GM21526 (cell line): ENCODE measurements around the gene DTX2.
"Not testable (repeated sequence)": the region's sequence is repeated elsewhere in the genome, so short reads cannot be mapped to it uniquely, and the experiment has no call there.

ENCODE experiments used
- ATAC-seq: cut with Tn5 transposase; IDR thresholded peaks from one replicate; pipeline ENCODE4 v1.9.1; 2021; ENCODE audit warnings: moderate library complexity; ENCODE audit not compliant: unreplicated experiment, low FRiP score

Gene DTX2

GRCh38 chr7:76485822-76486610, 24.5 kb downstream of the DTX2 start:
- peak; percentile 5 for ATAC-seq

DNA sequence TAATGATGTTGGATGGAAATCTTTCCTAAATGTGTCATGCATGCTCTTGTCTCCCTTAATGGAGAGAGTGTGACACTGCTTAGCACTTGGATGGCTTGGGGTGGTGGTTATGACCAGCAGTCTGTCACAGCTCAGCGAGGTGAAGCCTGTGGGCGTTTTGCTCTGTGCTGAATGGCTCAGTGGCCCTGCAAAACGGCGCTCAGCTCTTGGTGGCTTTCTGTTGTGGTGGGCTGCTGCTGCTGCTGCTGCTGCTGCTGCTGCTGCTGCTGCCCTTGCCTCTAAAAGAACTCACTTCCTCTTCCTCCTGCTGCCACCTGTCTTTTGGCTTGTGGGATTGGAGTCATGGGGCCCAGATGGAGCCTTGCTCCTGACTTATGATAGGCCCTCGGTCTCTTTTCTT, 25.1 kb downstream of the DTX2 start:
- peak; percentile 97 for ATAC-seq

- ATAC-seq: not testable (repeated sequence)
These were observed 26.5 kb downstream of the DTX2 start for GRCh38 chr7:76487969-76488368.

DNA sequence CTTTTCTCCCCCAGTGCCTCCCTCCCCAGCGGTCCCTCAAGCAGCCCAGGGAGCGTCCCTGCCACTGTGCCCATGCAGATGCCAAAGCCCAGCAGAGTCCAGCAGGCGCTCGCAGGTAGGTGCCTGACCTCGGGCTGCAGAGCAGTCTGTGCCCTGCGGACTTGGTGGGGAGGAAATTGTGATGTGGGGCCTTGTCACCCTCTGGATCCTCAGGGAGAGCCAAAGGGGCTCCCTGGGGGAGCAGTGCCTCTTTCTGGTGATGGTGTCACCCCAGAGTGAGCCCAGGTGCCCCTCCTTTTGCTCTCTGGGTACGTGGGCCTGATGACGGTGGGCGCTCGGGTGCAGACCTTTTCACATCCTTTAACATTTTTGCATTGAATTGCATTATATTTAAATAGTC, 30.6 kb downstream of the DTX2 start:
- ATAC-seq: not testable (repeated sequence)

DNA sequence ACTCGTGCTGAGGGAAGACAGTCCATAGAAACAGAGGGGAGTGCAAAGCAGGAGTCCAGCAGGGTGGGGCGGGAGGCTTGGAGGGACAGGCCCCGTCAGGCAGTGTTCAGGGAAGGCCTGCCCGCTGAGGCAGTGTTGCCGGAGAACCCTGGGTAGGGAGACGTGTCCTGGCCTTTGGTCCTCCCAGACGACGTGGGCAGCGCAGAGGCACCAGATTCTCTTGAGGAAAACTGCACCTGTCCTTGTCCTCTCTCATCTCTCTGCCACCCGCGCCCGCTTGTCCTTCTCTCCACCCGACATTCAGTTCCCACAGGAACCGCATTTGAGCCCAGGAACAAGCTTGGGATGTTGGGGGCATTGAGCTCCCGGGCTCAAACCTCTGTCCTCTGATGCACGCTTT, 34.2 kb downstream of the DTX2 start:
- ATAC-seq: not testable (repeated sequence)

- not testable (repeated sequence) for ATAC-seq
These were observed 36.5 kb downstream of the DTX2 start for GRCh38 chr7:76497918-76498582.

DNA sequence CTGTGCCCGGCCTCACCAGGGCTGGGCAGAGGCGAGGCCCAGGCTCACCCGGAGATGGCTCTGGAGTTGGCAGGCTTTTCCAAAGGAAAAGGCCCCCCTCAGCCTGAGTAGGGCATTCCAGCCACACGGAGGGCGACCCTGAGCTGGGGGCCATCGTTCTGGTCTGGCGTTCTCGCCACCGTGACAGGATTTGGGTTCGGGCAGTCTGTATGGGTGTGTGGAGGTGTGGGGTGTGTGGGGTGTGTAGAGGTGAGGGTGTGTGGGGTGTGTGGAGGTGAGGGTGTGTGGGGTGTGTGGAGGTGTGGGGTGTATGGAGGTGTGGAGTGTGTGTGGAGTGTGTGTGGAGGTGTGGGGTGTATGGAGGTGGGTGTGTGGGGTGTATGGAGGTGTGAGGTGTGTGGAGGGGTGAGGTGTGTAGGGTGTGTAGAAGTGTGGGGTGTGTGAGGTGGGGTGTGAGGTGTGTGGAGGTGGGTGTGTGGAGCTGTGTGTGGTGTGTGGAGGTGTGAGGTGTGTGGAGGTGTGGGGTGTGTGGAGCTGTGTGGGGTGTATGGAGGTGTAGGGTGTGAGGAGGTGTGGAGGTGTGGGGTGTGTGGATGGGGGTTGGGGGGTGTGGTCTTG, 37.2 kb downstream of the DTX2 start:
- ATAC-seq: not testable (repeated sequence)

- ATAC-seq: not testable (repeated sequence)
These were observed 37.9 kb downstream of the DTX2 start for GRCh38 chr7:76499201-76499923.

DNA sequence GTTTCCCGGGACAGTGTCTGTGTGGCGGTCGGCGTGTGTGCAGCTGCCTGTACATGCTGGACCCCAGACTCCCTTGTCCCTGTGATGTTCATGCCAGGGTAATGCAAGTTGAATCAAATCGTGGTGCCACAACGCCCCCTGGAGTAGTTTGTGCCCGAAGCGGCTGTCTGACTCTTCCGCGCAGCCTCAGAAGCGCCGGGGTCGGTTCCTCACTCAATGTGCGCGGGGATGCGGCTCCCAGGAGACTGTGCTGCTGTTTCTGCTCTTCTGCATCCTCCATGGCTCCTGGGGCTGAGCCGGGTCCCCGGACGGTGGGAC, 38.4 kb downstream of the DTX2 start:
- ATAC-seq: not testable (repeated sequence)

GRCh38 chr7:76502224-76502623, 40.7 kb downstream of the DTX2 start:
- not testable (repeated sequence) for ATAC-seq

GRCh38 chr7:76502836-76503235, 41.3 kb downstream of the DTX2 start:
- not testable (repeated sequence) for ATAC-seq

- ATAC-seq: not testable (repeated sequence)
These were observed 41.7 kb downstream of the DTX2 start for GRCh38 chr7:76503244-76503643.

DNA sequence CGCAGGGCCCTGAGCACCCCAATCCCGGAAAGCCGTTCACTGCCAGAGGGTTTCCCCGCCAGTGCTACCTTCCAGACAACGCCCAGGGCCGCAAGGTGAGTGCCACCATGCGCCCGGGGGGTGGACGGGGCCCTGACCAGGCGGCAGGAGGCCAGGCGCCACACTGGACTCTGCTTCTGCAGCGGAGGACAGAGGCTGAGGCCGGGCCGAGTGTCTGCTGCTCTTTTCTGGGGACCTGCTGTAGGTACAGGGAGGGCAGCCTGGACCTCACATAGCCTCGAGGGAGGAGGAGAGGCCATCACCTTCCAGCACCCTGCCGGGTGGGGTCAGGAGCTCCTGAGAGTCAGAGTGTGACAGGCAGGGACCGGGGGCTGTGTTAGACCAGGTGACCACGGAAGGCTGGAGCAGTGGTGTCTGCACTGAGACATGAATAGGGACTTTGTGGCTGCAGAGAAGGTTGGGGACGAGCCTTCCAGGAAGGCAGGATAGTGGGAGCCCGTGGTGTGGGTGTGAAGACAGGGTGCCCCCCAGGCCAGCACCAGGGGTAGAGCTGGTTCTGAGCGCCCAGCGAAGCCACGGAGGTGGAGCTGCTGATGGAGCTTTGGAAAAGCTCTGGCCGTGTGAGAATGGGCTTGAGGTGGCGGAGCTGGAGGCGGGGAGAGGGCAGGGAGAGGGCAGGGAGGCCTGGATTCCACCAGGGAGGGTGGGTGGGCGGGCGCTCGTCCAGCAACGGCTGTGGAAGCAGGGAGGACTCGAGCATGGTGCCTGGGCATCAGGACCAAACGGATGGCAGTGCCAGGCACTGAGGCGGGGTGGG, 43.0 kb downstream of the DTX2 start:
- ATAC-seq: not testable (repeated sequence)

GRCh38 chr7:76505168-76506080, 43.9 kb downstream of the DTX2 start:
- ATAC-seq: no peak

GRCh38 chr7:76506081-76506440, 44.6 kb downstream of the DTX2 start:
- no peak for ATAC-seq

DNA sequence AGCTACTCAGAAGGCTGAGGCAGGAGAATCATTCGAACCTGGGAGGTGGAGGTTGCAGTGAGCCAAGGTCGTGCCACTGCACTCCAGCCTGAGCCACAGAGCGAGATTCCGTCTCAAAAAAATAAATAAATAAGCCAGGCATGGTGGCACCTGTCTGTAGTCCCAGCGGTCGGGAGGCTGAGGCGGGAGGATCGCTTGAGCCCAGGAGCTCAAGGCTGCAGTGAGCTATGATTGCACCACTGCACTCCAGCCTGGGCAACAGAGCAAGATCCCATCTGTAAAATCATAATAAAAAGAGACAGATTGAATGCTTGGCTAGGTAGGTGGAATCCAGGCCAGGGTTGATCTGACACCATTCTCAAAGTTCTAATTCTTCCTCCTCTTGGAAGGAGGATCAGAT, 45.1 kb downstream of the DTX2 start:
- ATAC-seq: not testable (repeated sequence)

GRCh38 chr7:76507723-76508406, 46.4 kb downstream of the DTX2 start:
- ATAC-seq: no peak
